Measurements from ENCODE around the gene CNTNAP5.

Gene CNTNAP5

GRCh38 chr2:124272261-124272841 is 247.3 kb downstream of the CNTNAP5 start:
- no peak for DNase-seq

GRCh38 chr2:124281541-124281940 is 256.5 kb downstream of the CNTNAP5 start:
- DNase-seq: no peak

DNA sequence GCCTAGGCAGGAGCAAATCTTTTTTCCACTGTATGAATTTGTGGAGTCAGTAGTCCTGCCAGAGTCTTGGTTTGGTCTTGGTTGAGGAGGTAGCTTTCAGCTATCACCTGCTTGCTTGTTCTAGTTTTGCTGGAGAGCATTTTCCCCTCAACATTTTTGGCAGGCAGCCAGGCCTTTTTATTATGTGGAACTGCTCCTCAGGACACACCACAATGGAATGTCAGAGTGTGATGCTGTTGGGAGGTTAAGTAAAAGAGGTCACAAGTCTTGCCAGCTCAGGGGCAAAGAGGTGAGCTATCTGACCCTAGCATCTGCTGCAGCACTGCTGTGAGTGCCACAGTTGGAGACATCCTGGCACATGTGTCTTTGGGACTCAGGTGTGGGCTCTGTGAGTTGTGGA is 258.0 kb downstream of the CNTNAP5 start:
- no peak for DNase-seq

DNA sequence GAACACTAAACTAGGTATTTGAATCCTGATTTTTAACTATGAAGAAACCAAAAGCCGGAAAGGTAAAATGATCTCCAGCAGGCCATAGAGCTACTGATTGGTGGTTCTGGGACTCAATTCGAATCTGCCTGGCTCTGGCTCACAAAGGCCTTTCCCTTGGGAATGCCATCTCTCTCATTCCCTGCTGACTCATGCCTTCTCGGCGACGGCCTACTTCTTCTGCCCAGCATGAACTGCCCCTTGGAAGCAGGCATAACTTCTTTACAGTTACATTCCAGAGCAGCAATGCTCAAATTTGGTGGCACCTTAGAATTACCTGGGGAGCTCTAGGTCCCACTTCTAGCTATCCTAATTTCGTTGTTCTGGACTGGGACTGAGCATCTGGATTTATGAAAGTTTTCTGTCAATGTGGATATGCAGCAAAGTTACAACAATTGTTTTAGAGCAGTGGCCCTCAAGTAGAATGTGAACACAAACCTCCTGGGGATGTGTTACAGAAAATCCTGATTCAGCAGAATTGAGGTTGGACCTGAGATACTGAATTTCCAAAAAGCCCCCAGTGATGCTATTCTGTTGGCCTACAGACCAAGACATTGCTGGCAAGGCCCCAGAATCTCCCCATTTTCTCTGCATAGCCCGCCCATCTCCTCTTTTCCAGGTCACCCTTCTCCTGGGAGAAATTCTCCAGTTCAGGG is 261.1 kb downstream of the CNTNAP5 start:
- DNase-seq: no peak

- no peak for DNase-seq
Measured at GRCh38 chr2:124289060-124289459, 264.0 kb downstream of the CNTNAP5 start.

GRCh38 chr2:124289615-124290014 is 264.5 kb downstream of the CNTNAP5 start:
- no peak for DNase-seq

- DNase-seq: no peak
Measured at GRCh38 chr2:124296470-124296869, 271.4 kb downstream of the CNTNAP5 start.

DNA sequence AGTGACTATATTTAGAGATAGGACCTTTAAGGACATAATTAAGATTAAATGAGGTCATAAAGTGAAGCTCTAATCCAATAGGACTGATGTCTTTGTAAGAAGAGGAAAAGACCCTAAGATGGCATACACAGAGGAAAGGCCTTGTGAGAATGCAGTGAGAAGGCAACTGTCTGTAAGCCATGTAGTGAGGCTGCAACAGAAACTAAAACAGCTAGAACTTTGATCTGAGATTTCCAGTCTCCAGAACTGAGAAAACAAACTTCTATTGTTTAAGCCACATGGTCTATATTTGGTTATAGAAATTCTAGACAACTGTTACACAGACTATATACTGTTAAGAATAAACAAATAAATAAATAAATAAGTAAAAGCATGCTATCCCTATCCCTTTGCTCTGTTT is 276.8 kb downstream of the CNTNAP5 start:
- no peak for DNase-seq

DNA sequence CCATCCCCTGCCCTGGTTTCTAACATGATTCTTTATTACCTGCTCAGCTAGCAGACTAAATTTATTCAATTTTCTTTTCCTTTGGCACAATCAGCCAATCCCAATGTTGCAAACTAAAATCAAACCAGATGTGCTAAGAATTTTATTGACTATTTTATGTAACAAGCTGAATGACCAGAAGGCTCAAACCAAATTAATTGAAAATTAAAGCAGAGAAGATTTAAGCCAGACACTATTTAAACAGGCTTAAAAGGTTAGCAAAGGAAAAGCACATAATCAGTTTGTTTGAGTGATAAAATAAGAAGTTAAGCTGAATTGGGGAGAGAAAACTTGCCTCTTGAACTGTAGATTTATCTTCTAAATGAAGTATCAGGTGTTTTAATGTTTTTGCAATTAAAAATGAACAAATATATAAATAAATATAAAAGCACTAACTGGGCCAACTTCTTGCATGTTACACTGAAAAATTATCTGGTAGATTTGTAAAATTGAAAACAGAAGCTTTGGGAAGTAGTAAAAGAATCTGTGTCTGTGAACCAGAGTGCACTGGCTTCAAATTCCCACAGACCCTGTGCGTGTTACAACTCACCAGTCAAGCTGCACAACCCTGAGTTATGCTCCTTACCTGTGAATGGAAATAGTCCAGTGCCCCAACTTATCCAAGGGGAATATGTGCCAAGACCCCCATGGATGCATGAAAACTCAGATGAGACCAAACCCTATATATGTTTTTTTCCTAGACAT is 283.4 kb downstream of the CNTNAP5 start:
- no peak for DNase-seq

- DNase-seq: no peak
Measured at GRCh38 chr2:124309563-124310138, 284.6 kb downstream of the CNTNAP5 start.

- DNase-seq: no peak
Measured at GRCh38 chr2:124310671-124311070, 285.6 kb downstream of the CNTNAP5 start.

DNA sequence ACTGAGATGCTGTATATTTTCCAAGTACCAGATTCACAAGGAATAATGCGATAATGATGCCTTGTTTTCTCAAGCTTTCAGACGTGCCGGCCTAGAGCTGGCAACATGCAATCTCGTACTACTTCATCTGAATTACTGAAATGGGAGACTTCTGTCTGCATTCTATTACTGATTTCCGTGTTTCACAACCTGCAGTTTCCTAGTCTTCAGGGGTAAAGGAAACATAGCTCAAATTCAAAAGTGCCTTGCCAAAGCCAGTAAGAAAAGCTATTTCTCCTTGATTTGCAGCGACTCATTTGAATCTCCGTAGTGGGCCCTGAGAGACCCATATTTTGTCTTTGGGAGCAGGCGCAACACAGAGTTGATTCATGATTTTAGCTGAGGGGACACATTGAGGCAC is 289.0 kb downstream of the CNTNAP5 start:
- no peak for DNase-seq

- no peak for DNase-seq
Measured at GRCh38 chr2:124315221-124315880, 290.3 kb downstream of the CNTNAP5 start.

DNA sequence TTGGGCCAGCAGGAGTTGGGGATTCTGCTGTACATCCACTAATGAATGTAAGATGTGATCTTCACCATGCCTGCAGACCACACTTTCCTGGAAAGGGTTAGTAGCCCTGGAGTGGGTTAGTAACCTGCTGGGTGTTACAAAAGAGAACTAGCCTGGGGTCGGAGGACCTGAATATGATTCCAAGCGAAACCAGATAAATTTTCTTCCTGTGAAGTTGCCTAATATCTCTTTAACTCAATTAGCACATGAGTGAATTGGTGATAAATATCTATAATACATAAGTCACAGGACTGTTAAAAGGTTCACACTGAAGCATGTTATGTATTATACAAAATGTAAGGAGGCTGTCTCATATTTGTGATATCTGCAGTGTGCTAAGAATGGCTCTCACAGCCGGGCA is 291.0 kb downstream of the CNTNAP5 start:
- no peak for DNase-seq

GRCh38 chr2:124316881-124317605 is 292.0 kb downstream of the CNTNAP5 start:
- DNase-seq: no peak

GRCh38 chr2:124317628-124318027 is 292.5 kb downstream of the CNTNAP5 start:
- no peak for DNase-seq

GRCh38 chr2:124318913-124319312 is 293.8 kb downstream of the CNTNAP5 start:
- DNase-seq: no peak

- DNase-seq: no peak
Measured at GRCh38 chr2:124319577-124319976, 294.5 kb downstream of the CNTNAP5 start.

- DNase-seq: no peak
Measured at GRCh38 chr2:124320051-124320688, 295.1 kb downstream of the CNTNAP5 start.

- no peak for DNase-seq
Measured at GRCh38 chr2:124323321-124323720, 298.2 kb downstream of the CNTNAP5 start.

GRCh38 chr2:124325667-124326440 is 300.8 kb downstream of the CNTNAP5 start:
- DNase-seq: no peak
